ENCODE results near the gene FBXW4.

GRCh38 chr10:101643546-101643945 lies 51.4 kb downstream of the FBXW4 start:
- no peak for TF ChIP-seq ID3 (CRISPR knock-in tag; IDR thresholded peaks at IDR 0.05)
- TF ChIP-seq ID3 (tag; IDR thresholded peaks at IDR 0.05) = no peak
- no peak for TF ChIP-seq TRIM28 (IDR thresholded peaks at IDR 0.05)
- TF ChIP-seq ATF3 (IDR thresholded peaks at IDR 0.05) = no peak
- TF ChIP-seq ATF3 (CRISPR knock-in tag; conservative IDR thresholded peaks at IDR 0.05) = no peak
- TF ChIP-seq SP1 (CRISPR knock-in tag; IDR thresholded peaks at IDR 0.05) = no peak
- no peak for TF ChIP-seq BRCA1 (IDR thresholded peaks at IDR 0.05)
- no peak for TF ChIP-seq BRCA1 (CRISPR knock-in tag; IDR thresholded peaks at IDR 0.05)
- no peak for TF ChIP-seq TAF1 (IDR thresholded peaks at IDR 0.05; ENCODE audit: control insufficient read depth, extremely low read depth, insufficient read depth, low read length, severe bottlenecking)
- no peak for TF ChIP-seq RB1 (IDR thresholded peaks at IDR 0.05; ENCODE audit: low read depth)
- TF ChIP-seq MEF2A (IDR thresholded peaks at IDR 0.05; ENCODE audit: control insufficient read depth, low read depth, low read length) = no peak
- TF ChIP-seq HOXB6 (CRISPR knock-in tag; IDR thresholded peaks at IDR 0.05; ENCODE audit: borderline replicate concordance) = no peak
- no peak for TF ChIP-seq EZH2 (IDR thresholded peaks at IDR 0.05; ENCODE audit: borderline replicate concordance, low read depth, low read length)
- TF ChIP-seq TCFL5 (CRISPR knock-in tag; conservative IDR thresholded peaks at IDR 0.05) = no peak
- no peak for TF ChIP-seq UBTF (IDR thresholded peaks at IDR 0.05; ENCODE audit: borderline replicate concordance in 1 of 2, low read depth in 2 of 2, low read length in 2 of 2)

Data from K562 (cell line).